GM12892 (cell line): Measurements from ENCODE around the gene CCDC201.
"Not testable (repeated sequence)": the region's sequence is repeated elsewhere in the genome, so short reads cannot be mapped to it uniquely, and the experiment has no call there.

Source experiments
- DNase-seq: peaks from one replicate; pipeline ENCODE4 v3.0.0; 2011; ENCODE audit not compliant: insufficient read length
- FAIRE-seq: peaks from 2 replicates; lab custom pipeline; 2011; peaks lifted over from hg19 to GRCh38; lab: Jason Lieb, UNC
- POLR2A ChIP-seq: IDR thresholded peaks from 2 replicates; pipeline ENCODE4 v1.6.1; 2011; ENCODE audit warnings: low read depth, low read length, control low read depth
- POLR2AphosphoS5 ChIP-seq: IDR thresholded peaks from 2 replicates; pipeline ENCODE4 v1.6.1; 2011; ENCODE audit warnings: low read depth, low read length, control low read depth
- TAF1 ChIP-seq: IDR thresholded peaks from 2 replicates; pipeline ENCODE4 v1.6.1; 2011; ENCODE audit warnings: low read depth, mild to moderate bottlenecking, control low read depth, low read length, borderline replicate concordance

The CCDC201 gene

DNA sequence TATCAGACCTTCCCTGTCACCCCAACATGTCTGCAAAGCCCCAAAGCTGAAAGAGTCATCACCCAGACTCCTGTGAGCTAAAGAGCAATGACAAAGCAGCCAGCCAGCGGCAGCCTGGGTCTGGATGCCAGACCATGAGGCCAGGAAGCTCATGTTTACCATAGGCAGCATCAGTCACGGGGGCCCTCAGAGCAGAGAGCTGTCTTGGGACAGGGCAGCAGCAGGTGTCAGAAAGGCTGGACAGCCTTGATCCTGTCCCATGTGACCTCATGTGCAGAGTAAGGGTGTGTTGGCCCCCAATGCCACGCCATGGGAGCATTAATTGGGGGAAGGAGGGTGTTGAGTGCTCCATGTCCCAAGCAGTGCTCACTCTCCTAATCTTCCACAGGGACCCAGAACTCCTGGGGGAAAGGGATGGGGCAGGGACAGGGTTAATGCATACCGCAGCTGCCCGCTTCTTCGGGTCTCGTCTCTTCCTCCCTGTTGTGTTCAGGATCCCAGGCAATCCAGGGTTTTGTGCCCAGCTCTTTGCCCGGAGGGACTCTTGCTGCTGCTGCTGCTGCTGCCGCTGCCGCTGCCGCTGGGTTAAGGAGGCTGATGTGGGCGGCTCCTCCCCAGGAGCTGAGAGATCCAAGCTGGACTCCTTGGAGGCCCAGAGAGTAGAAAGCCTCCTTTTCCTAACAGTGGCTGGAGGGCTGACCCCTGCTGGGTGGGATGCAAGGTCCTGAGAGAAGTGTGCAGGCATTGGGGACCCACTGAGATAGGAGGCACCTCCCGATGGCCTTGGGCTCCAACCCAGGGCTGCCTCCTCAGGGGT, 7.1 kb downstream of the CCDC201 start:
- DNase-seq = no peak
- no peak for FAIRE-seq
- TF ChIP-seq POLR2A (no peak), TAF1 (no peak), POLR2AphosphoS5 (no peak)

DNA sequence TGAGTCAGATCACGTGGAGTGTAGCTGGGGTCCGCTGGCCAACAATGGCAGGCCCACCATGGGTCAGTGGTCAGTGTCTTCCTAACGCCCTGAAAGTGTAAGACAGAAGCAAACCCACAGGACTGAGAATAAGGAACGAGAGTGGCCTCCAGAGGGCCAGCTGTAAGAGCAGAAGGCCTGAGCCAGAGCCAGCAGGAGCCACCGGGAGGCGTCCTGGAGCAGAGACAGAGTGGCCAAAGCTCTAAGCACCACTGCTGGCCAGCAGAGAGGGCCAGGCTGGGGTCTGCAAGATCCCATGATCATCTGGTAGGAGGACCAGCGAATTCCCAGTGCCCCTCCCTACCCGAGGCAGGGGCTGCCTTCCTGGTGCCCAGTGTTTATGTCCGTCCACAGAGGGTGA, 9.2 kb downstream of the CCDC201 start:
- TF ChIP-seq TAF1 = no peak
- TF ChIP-seq POLR2A = no peak
- TF ChIP-seq POLR2AphosphoS5 = no peak
- FAIRE-seq = no peak
- DNase-seq = no peak

DNA sequence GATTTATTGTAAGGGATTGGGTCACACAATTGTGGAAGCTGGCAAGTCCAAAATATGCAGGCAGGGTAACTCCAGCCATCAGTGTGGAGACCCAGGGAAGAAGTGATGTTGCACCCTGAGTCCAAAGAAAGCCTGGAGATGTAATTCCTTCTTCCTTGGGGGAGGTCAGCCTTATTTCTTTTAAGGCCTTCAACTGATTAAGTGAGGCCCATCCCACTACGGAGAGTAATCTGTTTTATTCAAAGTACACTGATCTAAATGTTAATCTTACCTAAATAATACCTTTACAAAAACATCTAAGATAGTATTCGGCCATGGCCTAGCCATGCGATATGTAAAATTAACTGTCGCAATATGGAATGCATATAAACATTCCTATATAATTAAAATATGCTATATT, 16.0 kb downstream of the CCDC201 start:
- FAIRE-seq, DNase-seq: not testable (repeated sequence)

DNA sequence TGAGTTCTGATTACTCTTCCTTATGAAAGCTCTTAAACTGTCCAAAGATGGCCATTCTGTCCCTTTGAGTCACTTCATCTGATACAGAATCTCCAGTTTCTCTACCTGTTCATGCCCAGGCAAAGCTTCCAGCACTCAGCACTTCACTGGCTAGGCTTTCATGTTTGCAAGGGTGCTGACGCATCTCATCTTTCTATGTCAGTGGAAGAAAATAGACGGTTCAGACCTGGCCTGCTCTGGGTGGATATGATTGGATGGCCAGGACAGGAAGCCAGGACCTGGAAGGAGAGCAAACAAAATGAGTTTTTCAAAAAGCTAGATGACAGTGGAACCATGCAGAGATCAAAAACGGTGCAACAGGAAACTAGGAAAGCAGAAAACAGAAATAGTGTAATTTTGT, 17.2 kb downstream of the CCDC201 start:
- DNase-seq, FAIRE-seq: not testable (repeated sequence)

DNA sequence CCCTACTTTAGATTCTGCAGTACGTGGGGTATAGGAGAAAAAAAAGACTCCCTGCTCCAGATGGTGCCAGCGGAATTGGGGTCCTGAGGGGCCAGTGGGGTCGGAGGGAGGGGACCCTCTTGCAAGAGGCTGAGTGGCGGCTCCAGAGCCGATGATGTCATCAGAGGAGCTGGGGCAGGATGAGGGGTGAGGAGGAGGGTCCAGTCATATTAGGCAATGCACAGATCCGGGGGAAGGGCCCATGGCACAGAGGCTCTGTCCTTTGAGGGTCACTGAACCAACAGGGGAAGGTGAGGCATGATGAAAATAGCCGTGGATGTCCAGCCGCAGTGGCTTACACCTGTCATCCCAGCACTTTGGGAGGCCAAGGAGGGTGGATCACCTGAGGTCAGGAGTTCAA, 19.4 kb downstream of the CCDC201 start:
- not testable (repeated sequence) for DNase-seq, FAIRE-seq

DNA sequence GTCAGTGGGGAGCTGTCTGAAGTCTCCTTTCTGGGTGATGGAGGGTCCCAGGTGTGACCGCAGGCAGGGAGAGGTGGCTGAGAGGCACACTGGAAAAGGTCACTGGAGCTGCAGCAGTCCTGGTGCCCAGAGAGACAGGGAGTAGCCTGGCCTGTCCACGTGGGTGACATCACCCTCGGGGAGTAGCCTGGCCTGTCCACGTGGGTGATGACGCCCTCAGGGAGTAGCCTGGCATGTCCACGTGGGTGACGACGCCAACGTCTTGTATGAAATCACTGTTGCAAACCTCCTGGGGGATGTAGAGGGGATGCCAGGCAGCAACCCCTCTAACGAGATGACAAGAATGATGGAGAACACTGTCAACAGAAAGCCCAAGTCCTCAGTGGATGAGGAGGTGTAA, 19.9 kb downstream of the CCDC201 start:
- not testable (repeated sequence) for FAIRE-seq, DNase-seq

DNA sequence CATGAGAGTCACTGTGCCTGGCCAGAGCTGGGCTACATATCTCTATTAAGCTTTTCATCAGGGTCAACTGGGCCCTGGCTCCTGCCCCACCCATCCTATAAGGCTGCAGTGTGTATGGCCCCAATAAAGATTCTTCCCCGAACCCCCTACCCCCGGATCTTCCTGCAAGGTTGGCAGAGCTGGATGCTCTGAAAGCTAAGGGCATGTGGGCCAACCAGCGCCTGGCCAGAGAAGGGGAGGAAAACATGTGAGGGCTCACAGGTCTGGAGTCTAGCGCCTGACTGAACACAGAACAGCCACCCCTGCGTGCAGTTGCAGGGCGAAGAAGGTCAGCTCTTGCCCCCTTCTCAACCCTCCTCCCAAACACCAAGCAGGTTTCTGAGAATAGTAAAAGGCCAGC, 24.1 kb downstream of the CCDC201 start:
- FAIRE-seq, DNase-seq: not testable (repeated sequence)

DNA sequence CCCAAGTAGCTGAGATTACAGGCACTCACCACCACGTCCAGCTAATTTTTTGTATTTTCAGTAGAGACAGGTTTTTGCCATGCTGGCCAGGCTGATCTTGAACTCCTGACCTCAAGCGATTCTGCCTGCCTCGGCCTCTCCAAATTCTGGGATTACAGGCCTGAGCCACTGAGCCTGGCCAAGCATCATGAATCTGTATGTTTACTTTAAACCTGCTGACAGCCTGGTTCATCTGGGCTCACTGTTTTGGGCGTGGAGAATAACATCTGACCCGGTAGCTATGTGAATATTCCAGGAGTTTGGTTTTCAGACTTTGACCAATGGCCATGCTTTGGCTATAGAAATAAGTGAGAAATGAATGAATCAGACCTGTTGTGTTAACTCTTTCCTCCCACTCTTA, 26.3 kb downstream of the CCDC201 start:
- DNase-seq, FAIRE-seq: not testable (repeated sequence)

DNA sequence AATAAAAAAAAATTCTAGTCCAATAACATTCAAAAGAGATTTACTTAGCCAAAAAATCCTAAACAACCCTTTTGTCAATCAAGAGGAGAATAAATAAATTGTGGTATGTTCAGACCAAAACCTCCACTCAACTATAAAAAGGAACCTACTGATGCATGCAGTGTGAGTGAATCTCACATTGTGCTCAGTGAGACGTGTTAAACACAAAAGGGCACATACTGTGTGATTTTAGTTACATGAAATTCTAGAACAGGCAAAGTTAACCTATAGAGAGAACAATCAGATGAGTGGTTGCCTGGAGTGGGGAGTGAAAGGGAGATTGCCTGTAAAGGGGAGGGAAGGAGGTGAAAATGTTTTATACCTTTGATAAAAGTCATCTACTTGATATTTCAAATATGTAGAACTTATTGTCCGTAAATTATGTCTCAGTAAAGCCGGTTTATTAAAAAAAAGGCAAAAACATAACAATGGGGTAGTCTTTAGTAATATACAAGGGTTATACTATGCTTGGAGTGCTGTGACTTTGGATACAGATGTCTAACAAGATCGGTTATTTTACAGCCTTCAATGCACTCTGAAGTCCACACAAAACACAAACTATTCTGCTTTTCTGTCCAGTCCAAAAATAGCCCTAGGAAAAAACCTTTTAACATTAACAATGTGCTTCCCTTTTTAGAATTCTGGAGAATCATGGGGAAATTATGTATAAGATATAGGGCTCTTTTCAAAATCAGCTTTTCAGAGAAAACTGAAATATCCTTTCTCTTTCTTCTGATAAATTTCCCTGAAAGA, 30.8 kb downstream of the CCDC201 start:
- DNase-seq = not testable (repeated sequence)

DNA sequence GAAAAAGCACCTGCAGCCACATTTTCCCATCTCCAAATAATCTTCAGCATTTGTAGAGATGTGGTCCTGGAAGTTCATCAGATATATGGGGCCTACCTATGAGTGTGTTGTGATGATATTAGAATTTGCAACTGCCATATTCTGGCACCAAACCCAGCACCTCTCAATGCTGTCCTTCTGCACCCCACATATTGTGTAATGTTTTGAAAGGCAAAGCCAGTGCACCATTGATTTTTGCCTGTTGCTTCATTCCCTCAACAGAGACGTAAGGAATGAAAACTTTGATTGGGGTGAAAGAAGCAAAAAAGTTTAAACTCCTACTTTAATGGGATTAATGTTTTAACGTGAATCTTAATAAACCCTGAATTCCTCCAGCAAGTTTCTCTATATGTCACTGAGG, 34.0 kb downstream of the CCDC201 start:
- not testable (repeated sequence) for DNase-seq, FAIRE-seq

More for the DNA sequence above, 30.8 kb downstream of the CCDC201 start:
- FAIRE-seq = not testable (repeated sequence)

DNA sequence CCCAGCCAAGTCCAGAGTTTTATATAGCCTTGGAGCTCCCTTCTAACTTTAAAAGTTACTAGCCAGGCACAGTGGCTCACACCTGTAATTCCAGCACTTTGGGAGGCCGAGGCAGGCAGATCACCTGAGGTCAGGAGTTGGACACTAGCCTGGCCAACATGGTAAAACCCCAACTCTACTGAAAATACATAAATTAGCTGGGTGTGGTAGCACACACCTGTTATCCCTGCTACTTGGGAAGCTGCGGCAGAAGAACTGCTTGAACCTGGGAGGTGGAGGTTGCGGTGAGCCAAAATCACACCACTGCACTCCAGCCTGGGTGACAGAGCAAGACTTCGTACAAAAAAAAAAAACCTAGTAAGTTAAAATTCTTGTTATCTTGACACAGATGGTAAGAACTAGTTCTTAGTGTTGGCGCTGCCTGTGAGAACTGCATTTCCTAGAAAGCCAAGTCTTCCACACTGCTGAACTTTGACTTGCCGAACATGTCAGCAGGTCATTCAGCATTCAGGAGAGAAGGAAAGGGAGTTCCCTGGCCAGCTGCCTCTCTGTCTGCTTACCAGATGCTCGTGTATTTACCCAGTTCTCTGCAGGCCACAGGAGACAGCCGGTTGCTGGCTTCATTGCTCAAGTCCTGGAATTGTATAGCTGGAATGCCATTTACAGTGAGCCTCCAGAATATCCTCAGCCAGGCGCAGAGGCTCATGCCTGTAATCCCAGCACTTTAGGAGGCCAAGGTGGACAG, 40.3 kb downstream of the CCDC201 start:
- FAIRE-seq, DNase-seq: not testable (repeated sequence)

DNA sequence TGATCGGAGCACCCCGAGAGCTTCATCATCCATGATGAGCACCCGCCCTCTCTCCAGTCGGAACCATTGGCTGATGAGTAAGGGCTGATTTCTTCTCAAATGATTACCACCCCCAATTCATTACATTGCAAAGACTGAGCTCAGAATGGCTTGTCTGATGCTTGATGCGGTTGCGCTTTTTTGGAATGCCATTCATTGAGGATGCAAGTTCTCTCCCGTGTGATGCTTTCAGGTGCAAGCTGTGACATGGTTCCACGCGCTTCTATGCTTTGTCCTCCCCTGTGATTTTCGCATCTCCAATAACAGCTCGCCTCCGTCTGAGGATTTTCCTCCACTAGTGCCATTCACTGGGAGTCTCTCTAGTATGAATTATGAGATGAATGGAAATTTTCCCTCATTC, 43.0 kb downstream of the CCDC201 start:
- FAIRE-seq, DNase-seq: not testable (repeated sequence)

DNA sequence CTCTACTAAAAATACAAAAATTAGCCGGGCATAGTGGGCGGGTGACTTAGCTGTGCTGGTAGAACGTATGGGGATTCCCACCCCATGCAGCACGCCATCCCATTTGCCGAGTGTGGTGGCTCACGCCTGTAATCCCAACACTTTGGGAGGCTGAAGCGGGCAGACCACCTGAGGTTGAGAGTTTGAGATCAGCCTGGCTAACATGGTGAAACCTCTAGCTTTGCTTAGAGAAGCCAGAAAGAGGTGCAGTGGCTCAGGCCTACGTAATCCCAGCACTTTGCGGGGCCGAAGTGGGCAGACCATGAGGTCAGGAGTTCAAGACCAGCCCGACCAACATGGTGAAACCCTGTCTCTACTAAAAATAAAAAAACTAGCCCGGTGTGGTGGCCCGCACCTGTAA, 45.2 kb downstream of the CCDC201 start:
- not testable (repeated sequence) for FAIRE-seq, DNase-seq

DNA sequence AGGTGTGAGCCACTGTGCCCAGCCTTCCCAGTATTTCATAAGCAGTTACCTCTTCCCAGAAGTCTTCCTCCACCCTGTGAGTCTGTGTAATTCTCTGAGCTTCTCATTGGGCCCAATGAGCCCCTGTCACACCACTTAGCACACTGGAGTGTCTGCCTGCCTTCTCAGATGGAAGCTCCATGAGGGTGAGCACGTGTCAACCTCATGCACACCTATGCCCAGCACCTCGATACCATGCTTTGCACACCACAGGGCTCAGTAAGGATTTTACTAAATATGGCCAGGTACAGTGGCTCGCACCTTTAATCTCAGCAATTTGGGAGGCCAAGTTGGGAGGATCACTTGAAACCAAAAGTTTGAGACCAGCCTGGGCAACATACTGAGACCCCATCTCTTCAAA, 46.3 kb downstream of the CCDC201 start:
- DNase-seq, FAIRE-seq: not testable (repeated sequence)

DNA sequence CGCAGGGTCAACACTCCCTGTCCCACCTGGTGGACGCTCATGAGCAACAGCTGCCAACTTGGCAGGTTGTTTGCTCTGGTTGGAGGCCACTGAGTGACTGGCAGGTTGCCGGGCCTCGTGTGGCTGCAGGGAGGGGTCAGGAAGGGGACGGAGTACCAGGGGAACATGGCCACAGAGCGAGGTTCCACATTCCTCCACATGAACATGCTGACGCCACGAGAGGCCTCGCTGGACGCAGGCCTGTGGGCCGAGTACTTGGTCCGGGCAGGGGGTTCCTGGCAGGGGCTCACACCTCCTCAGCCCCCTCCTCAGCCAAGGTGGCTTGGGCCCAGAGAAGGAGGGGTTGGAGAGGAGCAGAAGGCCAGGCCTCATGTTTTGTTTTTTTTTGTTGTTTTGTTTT, 54.1 kb downstream of the CCDC201 start:
- FAIRE-seq, DNase-seq: not testable (repeated sequence)

DNA sequence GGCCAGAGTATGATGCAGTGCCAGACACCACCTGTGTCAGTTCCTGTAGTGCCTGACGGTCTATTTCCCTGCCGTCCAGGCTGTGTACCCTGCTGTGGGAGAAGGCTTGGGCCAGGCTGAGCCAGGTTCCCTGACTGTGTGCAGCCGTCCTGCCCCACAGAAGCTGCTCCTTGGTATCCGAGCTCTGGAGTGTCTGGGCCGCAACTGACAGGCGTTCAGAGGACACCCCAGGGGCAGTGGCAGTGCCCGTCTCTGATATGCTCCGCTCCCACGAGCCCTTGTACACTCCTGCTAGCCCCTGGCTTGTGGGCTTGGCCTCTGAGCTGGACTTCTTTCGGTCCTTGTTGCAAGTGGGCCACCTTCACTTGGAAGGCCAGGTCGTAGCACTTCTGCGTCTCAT, 55.0 kb downstream of the CCDC201 start:
- not testable (repeated sequence) for FAIRE-seq, DNase-seq

DNA sequence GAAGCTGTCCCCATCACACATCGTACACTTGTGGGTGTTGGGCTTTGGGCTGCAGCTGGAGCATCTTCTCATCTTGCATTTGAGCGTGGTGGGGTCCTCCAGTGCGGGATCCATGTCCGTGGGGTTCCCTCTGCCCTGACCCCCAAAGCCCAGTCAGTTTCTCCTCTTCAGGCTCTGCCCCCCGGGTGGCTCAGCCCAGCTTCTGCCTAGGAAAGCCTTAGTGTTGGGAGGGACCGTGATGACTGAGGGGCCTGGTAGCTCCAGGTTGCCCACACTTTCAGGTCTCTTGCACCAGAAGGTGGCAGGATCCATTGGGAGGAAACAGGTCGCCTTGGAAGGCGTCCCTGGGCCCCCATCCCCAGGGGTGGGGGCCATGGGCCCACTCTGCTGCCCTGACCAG, 55.9 kb downstream of the CCDC201 start:
- FAIRE-seq, DNase-seq: not testable (repeated sequence)

DNA sequence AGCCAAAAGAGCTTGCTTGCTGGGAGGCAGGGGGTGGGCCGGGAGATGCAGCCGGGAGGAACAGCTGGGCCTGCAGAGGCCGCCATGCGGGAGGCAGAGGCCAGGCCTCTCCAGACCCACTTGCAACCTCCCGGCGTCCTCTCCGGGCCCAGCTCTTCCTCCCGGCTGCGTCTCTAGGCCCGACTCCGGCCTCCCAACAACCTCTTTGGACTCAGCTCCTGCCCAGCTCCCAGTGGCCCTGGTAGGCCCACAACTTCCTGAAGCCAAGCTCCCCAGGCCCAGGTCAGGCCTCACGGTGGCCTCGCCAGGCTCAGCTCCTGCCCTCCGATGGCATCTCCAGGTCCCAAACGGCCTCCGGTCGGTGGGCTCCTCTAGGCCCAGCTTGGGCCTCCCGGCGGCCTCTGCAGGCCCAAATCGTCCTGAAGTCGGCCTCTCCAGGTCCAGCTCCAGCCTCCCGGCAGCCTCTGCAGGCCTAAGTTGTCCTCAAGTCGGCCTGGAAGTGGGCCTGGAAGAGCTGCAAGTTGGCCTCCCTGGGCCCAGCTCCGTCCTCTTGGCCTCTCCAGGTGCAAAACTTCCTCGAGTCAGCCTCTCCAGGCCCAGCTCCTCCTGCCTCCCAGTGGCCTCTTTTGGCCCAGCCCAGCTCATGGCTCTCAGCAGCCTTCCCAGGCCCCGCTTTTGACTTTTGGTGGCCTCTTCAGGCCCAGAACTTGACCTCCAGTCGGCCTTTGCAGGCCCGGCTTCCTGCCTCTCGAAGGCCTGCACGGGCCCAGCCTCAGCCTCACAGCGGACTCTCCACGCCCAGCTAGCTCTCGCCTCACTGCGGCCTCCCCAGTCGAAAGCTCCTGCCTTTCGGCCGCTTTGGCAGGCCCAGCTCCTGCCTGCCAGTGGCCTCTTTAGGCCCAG, 58.4 kb downstream of the CCDC201 start:
- FAIRE-seq, DNase-seq: not testable (repeated sequence)
